K562 (cell line): ENCODE results near the gene COL7A1. TPM values are rescaled to one million over a fixed set of nuclear protein-coding genes. Genes with fewer than 3 reads are reported as not detected.

Experiments
- ADNP ChIP-seq: fragments of 200-800 bp; sonication (Bioruptor generic); IDR thresholded peaks from 2 replicates; pipeline ENCODE4 v1.6.1; 2016; ENCODE audit warnings: missing genetic modification characterization, missing compliant biosample characterization
- ATF7 ChIP-seq: fragments of 450-650 bp; IDR thresholded peaks from 2 replicates; pipeline ENCODE4 v1.7.1; 2014; ENCODE audit warnings: mild to moderate bottlenecking, moderate library complexity
- CREBBP ChIP-seq: IDR thresholded peaks from one replicate; pipeline ENCODE4 v1.6.1; 2012; ENCODE audit warnings: low read depth, mild to moderate bottlenecking, control low read depth, inconsistent platforms, low read length
- EHMT2 ChIP-seq: fragments of 450-650 bp; IDR thresholded peaks from 2 replicates; pipeline ENCODE4 v1.6.1; 2018; ENCODE audit warnings: antibody characterized with exemption
- HMG20A ChIP-seq: fragments of 450-650 bp; formaldehyde crosslinking; conservative IDR thresholded peaks from 2 replicates; pipeline ENCODE4 v1.4.0; 2020; ENCODE audit warnings: mild to moderate bottlenecking, mixed read lengths
- L3MBTL2 ChIP-seq: fragments of 450-650 bp; IDR thresholded peaks from 2 replicates; pipeline ENCODE4 v1.6.1; 2016; ENCODE audit warnings: mild to moderate bottlenecking, moderate library complexity
- MAZ ChIP-seq, 2 experiments: fragments of 450-650 bp in 1 of 2; sonication (generic) in 1 of 2; formaldehyde crosslinking; IDR thresholded peaks in 1 of 2; conservative IDR thresholded peaks in 1 of 2; 2 replicates each; pipeline versions ENCODE4 v1.4.0 to v1.5.0; 2020; ENCODE audit warnings: mild to moderate bottlenecking in 1 of 2, missing genetic modification reagents in 1 of 2
- MCM5 ChIP-seq: fragments of 450-650 bp; IDR thresholded peaks from 2 replicates; pipeline ENCODE4 v1.6.1; 2016; ENCODE audit warnings: low read depth
- POLR2G ChIP-seq: fragments of 200-400 bp; formaldehyde crosslinking; IDR thresholded peaks from 2 replicates; pipeline ENCODE4 v1.6.1; 2017; ENCODE audit warnings: low read depth, mild to moderate bottlenecking, antibody characterized with exemption, low read length, moderate library complexity
- RBM22 ChIP-seq: fragments of 200-400 bp; formaldehyde crosslinking; IDR thresholded peaks from 2 replicates; pipeline ENCODE4 v1.6.1; 2018; ENCODE audit warnings: low read length, low read depth; ENCODE audit not compliant: poor library complexity, severe bottlenecking
- SMAD4 ChIP-seq: fragments of 250-450 bp; sonication (Bioruptor Pico); conservative IDR thresholded peaks from 2 replicates; pipeline ENCODE4 v1.8.0; 2021; ENCODE audit warnings: inconsistent platforms, mild to moderate bottlenecking, moderate library complexity
- SNRNP70 ChIP-seq: fragments of 200-400 bp; formaldehyde crosslinking; optimal IDR thresholded peaks from 2 replicates; pipeline ENCODE3; 2017; ENCODE audit warnings: low read depth, low read length
- TAL1 ChIP-seq: fragments of 450-650 bp; IDR thresholded peaks from 2 replicates; pipeline ENCODE4 v1.6.1; 2016; ENCODE audit warnings: mild to moderate bottlenecking
- TGIF2 ChIP-seq: sonication (generic); formaldehyde crosslinking; IDR thresholded peaks from 2 replicates; pipeline ENCODE4 v1.8.1; 2022; ENCODE audit warnings: mild to moderate bottlenecking, missing genetic modification reagents, moderate library complexity
- ZNF134 ChIP-seq: fragments of 250-450 bp; sonication (Bioruptor Pico); conservative IDR thresholded peaks from 2 replicates; pipeline ENCODE4 v1.4.0; 2020
- ZNF217 ChIP-seq: sonication (generic); formaldehyde crosslinking; IDR thresholded peaks from 2 replicates; pipeline ENCODE4 v1.8.0; 2022; ENCODE audit warnings: mild to moderate bottlenecking, missing genetic modification reagents
- ZNF445 ChIP-seq: fragments of 250-450 bp; sonication (Bioruptor Pico); IDR thresholded peaks from 2 replicates; pipeline ENCODE4 v1.4.0; 2020; ENCODE audit warnings: low read depth, mild to moderate bottlenecking, moderate library complexity
- polyA plus RNA-seq, 8 experiments: library from polyadenylated mRNA; depleted of rRNA in 4 of 8; stranded (reverse) in 5 of 8; unstranded in 3 of 8; fragments of >200 nt; fragmentation: Nextera tagmentation in 2 of 8; fragmentation: Illumina TruSeq in 1 of 8; extraction: Ambion mirVana in 2 of 8; extraction: Trizol in 1 of 8; gene quantifications; 2 replicates each; pipeline versions ENCODE4 v1.2.1 to v1.2.3, GENCODE V29; 2011 to 2014; ENCODE audit warnings: inconsistent platforms in 1 of 8, missing spikeins in 1 of 8
- total RNA-seq, 7 experiments: library from RNA; depleted of rRNA in 6 of 7; stranded (reverse); fragments of >200 nt in 6 of 7; fragmentation: Illumina TruSeq in 2 of 7; extraction: Trizol in 2 of 7; gene quantifications; 2 replicates each; pipeline versions ENCODE4 v1.2.1 to v1.2.3, GENCODE V29; 2011 to 2021; ENCODE audit warnings: low replicate concordance in 1 of 7
- TF ChIP-seq, protein P1 (sequence below): fragments of 450-650 bp; IDR thresholded peaks from 2 replicates; pipeline ENCODE4 v1.6.1; 2014; ENCODE audit warnings: low read depth, mild to moderate bottlenecking, moderate library complexity, borderline replicate concordance
- TF ChIP-seq, protein P2 (sequence below): fragments of 450-650 bp; IDR thresholded peaks from one replicate; pipeline ENCODE4 v1.6.1; 2018; ENCODE audit warnings: mild to moderate bottlenecking, moderate library complexity; ENCODE audit not compliant: partially characterized antibody
- TF ChIP-seq, protein P3 (sequence below): fragments of 450-650 bp; IDR thresholded peaks from 2 replicates; pipeline ENCODE4 v1.6.1; 2016; ENCODE audit warnings: antibody characterized with exemption
- TF ChIP-seq, protein P4 (sequence below): sonication (generic); formaldehyde crosslinking; IDR thresholded peaks from 2 replicates; pipeline ENCODE4 v1.8.1; 2022; ENCODE audit warnings: missing genetic modification reagents
- TF ChIP-seq, protein P5 (sequence below): fragments of 250-450 bp; sonication (Bioruptor Pico); IDR thresholded peaks from 2 replicates; pipeline ENCODE4 v1.8.0; 2021; ENCODE audit warnings: moderate library complexity, mild to moderate bottlenecking, inconsistent platforms

Gene COL7A1
- total and polyA plus RNA-seq, 9 of the 15 experiments (the other 6 are each of a cell fraction or from before 2014, with no cell fraction given) = 0.09 to 0.66 (median 0.35) TPM; not detected in 3

DNA sequence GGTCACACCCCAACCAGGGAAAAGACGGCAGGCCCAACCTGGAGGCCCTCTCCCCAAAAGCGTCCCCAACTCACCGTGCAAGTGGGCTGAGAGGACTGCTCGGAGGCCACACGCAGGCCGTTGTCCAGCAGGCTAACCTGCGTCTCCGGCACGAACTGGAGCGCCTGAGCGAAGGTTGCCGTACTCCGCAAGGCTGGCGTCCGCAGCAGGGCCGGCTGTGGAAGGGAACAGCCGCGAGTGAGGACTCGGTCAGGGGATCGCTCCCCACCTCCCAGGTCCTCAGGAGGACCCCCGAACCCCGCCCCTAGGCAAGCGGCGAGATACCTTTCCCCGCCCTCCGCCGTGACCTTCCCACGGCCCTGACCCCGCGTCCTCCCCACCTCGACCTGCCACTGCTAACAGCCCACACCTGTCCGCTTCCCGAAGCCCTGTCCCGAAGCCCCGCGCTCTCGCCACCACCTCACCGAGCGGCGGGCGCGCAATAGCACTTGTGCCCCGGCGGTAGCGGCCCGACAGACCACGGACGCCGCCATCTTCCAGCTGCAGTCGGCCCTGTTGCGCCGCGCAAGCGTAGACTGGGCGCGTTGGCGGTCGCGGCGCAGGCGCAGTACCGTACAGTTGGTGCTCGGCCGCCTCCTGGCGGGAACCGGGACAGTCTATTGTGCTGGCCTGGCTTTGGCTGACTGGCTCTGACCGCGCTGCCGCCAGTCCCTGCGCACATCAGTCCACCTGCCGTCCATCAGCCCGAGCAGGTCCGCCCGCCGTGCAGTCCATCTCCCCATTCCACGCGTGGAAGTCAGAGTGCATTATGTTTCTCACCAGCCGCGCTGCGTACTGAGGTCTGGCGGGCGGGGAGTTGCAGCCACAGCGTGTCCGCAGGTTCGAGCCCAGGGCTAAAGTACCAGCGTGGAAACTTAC lies 14.2 kb upstream of the COL7A1 start, which contains the start of gene UQCRC1 (continued):
- TF ChIP-seq, protein P1, sequence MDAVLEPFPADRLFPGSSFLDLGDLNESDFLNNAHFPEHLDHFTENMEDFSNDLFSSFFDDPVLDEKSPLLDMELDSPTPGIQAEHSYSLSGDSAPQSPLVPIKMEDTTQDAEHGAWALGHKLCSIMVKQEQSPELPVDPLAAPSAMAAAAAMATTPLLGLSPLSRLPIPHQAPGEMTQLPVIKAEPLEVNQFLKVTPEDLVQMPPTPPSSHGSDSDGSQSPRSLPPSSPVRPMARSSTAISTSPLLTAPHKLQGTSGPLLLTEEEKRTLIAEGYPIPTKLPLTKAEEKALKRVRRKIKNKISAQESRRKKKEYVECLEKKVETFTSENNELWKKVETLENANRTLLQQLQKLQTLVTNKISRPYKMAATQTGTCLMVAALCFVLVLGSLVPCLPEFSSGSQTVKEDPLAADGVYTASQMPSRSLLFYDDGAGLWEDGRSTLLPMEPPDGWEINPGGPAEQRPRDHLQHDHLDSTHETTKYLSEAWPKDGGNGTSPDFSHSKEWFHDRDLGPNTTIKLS = no peak
- TF ChIP-seq RBM22 (no peak), SMAD4 (CRISPR knock-in tag) (0 out of 2 replicates have a peak, but pooled peaks have one; percentile 12), ZNF134 (CRISPR knock-in tag) (no peak), ADNP (no peak), L3MBTL2 (0 out of 2 replicates have a peak, but pooled peaks have one; percentile 16), CREBBP (no peak), TGIF2 (CRISPR knock-in tag) (no peak), POLR2G (peak; percentile 97), ATF7 (peak; percentile 55; the same call in 1 of the 2 replicates), SNRNP70 (no peak), TAL1 (no peak), ZNF445 (no peak), ZNF217 (CRISPR knock-in tag) (no peak), EHMT2 (no peak), HMG20A (CRISPR knock-in tag) (no peak), MAZ (CRISPR knock-in tag; conservative IDR thresholded peaks at IDR 0.05 in 1 of 2, IDR thresholded peaks at IDR 0.05 in 1 of 2) (peak; percentile 53 to 70), MCM5 (no peak)
- TF ChIP-seq, protein P2, sequence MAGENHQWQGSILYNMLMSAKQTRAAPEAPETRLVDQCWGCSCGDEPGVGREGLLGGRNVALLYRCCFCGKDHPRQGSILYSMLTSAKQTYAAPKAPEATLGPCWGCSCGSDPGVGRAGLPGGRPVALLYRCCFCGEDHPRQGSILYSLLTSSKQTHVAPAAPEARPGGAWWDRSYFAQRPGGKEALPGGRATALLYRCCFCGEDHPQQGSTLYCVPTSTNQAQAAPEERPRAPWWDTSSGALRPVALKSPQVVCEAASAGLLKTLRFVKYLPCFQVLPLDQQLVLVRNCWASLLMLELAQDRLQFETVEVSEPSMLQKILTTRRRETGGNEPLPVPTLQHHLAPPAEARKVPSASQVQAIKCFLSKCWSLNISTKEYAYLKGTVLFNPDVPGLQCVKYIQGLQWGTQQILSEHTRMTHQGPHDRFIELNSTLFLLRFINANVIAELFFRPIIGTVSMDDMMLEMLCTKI = no peak
- TF ChIP-seq, protein P3, sequence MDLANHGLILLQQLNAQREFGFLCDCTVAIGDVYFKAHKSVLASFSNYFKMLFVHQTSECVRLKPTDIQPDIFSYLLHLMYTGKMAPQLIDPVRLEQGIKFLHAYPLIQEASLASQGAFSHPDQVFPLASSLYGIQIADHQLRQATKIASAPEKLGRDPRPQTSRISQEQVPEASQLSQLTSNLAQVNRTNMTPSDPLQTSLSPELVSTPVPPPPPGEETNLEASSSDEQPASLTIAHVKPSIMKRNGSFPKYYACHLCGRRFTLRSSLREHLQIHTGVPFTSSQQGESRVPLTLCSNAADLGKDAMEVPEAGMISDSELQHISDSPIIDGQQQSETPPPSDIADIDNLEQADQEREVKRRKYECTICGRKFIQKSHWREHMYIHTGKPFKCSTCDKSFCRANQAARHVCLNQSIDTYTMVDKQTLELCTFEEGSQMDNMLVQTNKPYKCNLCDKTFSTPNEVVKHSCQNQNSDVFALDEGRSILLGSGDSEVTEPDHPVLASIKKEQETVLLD = peak; percentile 91
- TF ChIP-seq, protein P4, sequence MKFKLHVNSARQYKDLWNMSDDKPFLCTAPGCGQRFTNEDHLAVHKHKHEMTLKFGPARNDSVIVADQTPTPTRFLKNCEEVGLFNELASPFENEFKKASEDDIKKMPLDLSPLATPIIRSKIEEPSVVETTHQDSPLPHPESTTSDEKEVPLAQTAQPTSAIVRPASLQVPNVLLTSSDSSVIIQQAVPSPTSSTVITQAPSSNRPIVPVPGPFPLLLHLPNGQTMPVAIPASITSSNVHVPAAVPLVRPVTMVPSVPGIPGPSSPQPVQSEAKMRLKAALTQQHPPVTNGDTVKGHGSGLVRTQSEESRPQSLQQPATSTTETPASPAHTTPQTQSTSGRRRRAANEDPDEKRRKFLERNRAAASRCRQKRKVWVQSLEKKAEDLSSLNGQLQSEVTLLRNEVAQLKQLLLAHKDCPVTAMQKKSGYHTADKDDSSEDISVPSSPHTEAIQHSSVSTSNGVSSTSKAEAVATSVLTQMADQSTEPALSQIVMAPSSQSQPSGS (CRISPR knock-in tag) = no peak
- TF ChIP-seq, protein P5, sequence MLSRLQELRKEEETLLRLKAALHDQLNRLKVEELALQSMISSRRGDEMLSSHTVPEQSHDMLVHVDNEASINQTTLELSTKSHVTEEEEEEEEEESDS = no peak
